T-helper 2 cell treated with Interferon-gamma antibody and Interleukin-4, amounts not matched to agents 100 ng/mL and 5 ng/mL, for 36 hours (primary cell): ENCODE results near the gene ATRNL1. TPM values are rescaled to one million over a fixed set of nuclear protein-coding genes. Genes with fewer than 3 reads are reported as not detected.

ENCODE experiments used
- intact Hi-C: fragments of 100-400 bp; cut with micrococcal nuclease; formaldehyde crosslinking; loops from one replicate; pipeline ENCODE4 v1.15.1; 2023
- total RNA-seq: library from RNA; stranded (reverse); gene quantifications from 2 replicates; pipeline ENCODE4 v1.2.3, GENCODE V29; 2022

Gene ATRNL1
- total RNA-seq, 1 donor from 2014 or later: 0.73 TPM

GRCh38 chr10:115829521-115830205 lies 736.5 kb downstream of the ATRNL1 start:
- intact Hi-C loops: no loop called here

- intact Hi-C loops: no loop called here
Observed at GRCh38 chr10:115830265-115830970, 737.3 kb downstream of the ATRNL1 start.

- intact Hi-C loops: no loop called here
Observed at GRCh38 chr10:115831016-115831415, 737.9 kb downstream of the ATRNL1 start.

- intact Hi-C loops: no loop called here
Observed at GRCh38 chr10:115833119-115833518, 740.0 kb downstream of the ATRNL1 start.

- intact Hi-C loops: no loop called here
Observed at GRCh38 chr10:115844591-115844990, 751.4 kb downstream of the ATRNL1 start.

GRCh38 chr10:115845921-115846320 lies 752.8 kb downstream of the ATRNL1 start:
- intact Hi-C loops: no loop called here

- intact Hi-C loops: no loop called here
Observed at GRCh38 chr10:115846528-115846927, 753.4 kb downstream of the ATRNL1 start.

- intact Hi-C loops: no loop called here
Observed at GRCh38 chr10:115849197-115849596, 756.0 kb downstream of the ATRNL1 start.

- intact Hi-C loops: no loop called here
Observed at GRCh38 chr10:115850666-115851065, 757.5 kb downstream of the ATRNL1 start.

- intact Hi-C loops: no loop called here
Observed at GRCh38 chr10:115851695-115852094, 758.5 kb downstream of the ATRNL1 start.

GRCh38 chr10:115854740-115855435 lies 761.7 kb downstream of the ATRNL1 start:
- intact Hi-C loops: no loop called here

- intact Hi-C loops: no loop called here
Observed at GRCh38 chr10:115856580-115856979, 763.4 kb downstream of the ATRNL1 start.

- intact Hi-C loops: no loop called here
Observed at GRCh38 chr10:115857856-115858255, 764.7 kb downstream of the ATRNL1 start.

GRCh38 chr10:115860182-115861107 lies 767.3 kb downstream of the ATRNL1 start:
- intact Hi-C loops: no loop called here

- intact Hi-C loops: no loop called here
Observed at GRCh38 chr10:115861455-115861854, 768.3 kb downstream of the ATRNL1 start.

GRCh38 chr10:115861864-115862263 lies 768.7 kb downstream of the ATRNL1 start:
- intact Hi-C loops: no loop called here

- intact Hi-C loops: no loop called here
Observed at GRCh38 chr10:115866174-115866573, 773.0 kb downstream of the ATRNL1 start.

GRCh38 chr10:115866691-115867090 lies 773.5 kb downstream of the ATRNL1 start:
- intact Hi-C loops: no loop called here

GRCh38 chr10:115867305-115867704 lies 774.1 kb downstream of the ATRNL1 start:
- intact Hi-C loops: no loop called here

- intact Hi-C loops: no loop called here
Observed at GRCh38 chr10:115871855-115872254, 778.7 kb downstream of the ATRNL1 start.

- intact Hi-C loops: no loop called here
Observed at GRCh38 chr10:115875172-115875571, 782.0 kb downstream of the ATRNL1 start.
